ENCODE measurements around the gene AMTN.

Gene AMTN

GRCh38 chr4:70564033-70564432 lies 45.7 kb downstream of the AMTN start:
- DNase-seq (ENCODE audit: low spot score), result no peak

DNA sequence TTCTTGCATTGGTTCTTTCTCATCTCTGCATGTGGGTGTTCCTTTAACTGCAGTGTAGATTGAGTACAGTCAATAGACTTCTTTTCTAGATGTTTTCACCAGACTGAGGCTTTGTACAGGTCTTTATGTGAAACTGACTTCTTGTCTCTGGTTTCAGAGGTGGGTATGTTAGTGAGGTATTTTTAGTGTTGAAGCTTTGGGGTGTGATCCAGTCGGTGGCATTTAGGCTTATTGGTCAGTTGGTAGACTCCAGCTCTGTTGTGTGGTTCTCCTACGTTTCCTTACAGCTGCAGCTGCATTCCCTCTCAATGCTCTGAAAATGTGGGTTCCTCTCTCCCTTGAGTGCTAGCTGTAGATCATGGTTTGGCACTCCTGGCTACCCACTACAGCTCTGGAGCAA lies 52.4 kb downstream of the AMTN start:
- no peak for DNase-seq (ENCODE audit: low spot score)

DNA sequence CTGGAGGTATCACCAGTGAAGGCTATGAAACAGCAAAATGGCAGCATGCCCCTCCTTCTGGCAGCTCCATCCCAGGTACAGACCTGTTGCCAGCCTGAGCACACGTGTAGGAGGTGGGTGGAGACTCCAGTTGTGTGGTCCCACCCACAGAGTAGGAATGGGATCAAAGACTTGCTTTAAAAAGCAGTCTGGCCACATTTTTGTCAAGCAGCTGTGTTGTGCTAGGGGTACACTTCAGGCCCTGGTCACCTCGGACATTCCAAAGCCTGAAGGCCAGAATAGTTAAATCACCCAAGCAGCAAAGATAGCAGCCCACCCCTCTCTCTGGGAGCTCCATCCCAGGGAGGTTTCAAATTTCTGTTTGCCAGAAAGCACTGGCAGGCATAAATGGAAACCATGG lies 53.4 kb downstream of the AMTN start:
- no peak for DNase-seq (ENCODE audit: low spot score)

- no peak for DNase-seq (ENCODE audit: low spot score)
Measured at GRCh38 chr4:70575964-70576363, 57.6 kb downstream of the AMTN start.

DNA sequence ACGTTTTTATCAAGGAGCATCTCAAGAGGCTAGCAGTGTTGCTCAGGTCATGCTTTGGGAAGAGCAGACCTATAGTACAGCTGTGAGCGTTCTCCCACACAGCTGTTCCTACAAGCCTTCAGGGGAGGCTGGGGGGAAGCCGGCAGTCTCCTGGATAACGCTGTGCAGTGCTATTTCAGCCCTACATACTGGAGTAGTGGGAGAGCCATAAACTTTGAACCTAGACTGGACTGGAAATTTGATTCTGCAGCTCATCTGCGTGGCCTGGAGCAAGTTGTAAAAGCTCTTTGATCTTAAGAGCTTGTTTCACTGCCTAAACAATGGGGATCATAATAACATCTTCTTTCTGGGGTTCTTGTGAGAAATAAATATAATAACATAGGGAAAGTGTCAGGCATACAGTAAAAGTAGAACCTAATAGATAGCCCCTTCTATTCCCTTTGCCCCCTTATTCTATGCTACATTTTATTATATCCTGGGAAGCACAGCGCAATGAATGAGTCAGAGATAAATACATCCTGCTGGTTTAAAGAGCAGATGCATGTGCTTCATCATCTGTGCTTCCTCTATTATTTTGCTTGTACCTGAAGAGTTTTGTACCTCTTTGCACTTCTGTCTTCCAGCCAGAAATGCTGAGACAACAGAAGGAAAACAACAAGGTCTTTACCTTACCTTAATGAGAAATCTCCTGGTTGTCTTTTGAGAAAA lies 59.0 kb downstream of the AMTN start:
- no peak for DNase-seq (ENCODE audit: low spot score)

DNA sequence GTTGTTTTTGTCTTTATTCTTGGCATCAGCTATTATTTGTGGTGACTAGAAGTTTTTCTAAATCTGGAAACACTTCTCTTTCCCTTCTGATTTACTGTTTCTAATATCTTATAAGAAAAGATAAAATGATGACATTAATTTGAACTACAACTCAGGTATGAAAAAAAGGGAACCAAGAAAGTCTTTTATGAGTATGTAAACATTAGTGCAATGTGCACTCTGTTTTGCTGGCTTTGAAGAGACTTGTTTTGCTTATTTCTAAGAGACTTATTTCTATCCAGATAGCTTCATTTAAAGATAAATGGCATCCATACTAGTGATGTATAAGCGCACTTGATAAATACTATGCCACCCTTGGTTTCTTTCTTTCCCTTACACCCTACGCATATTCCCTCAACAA lies 63.6 kb downstream of the AMTN start:
- no peak for DNase-seq (ENCODE audit: low spot score)

All from AG08396 (cell line).